Stimulated activated memory B cell treated with anti-CD40 and anti-IgM and Interleukin-4, amounts not matched to agents 10 μg/mL and 1 μg/mL and 100 μg/mL, for 72 hours (primary cell): ENCODE data around the gene EML1.

Experiments
- ATAC-seq: fragments of 150-1000 bp; cut with Tn5 transposase; 2 replicates; pipeline ENCODE4 v1.10.0; 2021
- H3K27ac Mint-ChIP-seq: one replicate; pipeline ENCODE4 v1.8.0; 2022; ENCODE audit warnings: mild to moderate bottlenecking, mixed read lengths
- H3K27me3 Mint-ChIP-seq: one replicate; pipeline ENCODE4 v1.8.0; 2022; ENCODE audit warnings: mixed read lengths
- H3K36me3 Mint-ChIP-seq: one replicate; pipeline ENCODE4 v1.8.0; 2022; ENCODE audit warnings: mixed read lengths
- H3K4me1 Mint-ChIP-seq: one replicate; pipeline ENCODE4 v1.8.0; 2022; ENCODE audit warnings: mixed read lengths
- H3K4me3 Mint-ChIP-seq: one replicate; pipeline ENCODE4 v1.8.0; 2022; ENCODE audit warnings: mild to moderate bottlenecking, moderate library complexity, mixed read lengths
- H3K9me3 Mint-ChIP-seq: one replicate; pipeline ENCODE4 v1.8.0; 2022; ENCODE audit warnings: mixed read lengths

The EML1 gene

DNA sequence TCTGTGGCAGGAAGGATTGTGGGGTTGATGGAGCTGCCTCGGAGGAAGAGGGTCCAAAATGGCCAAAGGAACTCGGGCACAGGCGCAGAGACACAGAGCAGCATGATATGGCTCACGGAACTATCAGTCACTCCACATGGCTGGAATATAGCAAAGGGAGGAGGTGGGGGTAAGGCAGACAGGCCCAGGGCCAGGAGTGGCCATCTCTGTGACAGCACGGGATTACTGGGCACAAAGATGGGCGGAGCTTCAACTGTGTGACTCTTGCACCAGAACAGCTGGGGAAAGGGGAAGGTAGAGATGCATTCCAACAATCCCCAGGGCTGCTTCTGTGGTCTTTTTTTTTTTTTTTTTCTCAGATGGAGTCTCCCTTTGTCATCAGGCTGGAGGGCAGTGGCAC, 24.8 kb upstream of the EML1 start:
- H3K4me3 Mint-ChIP-seq: no peak overlapping the region
- no peaks in the 10 kb centered on the region for H3K4me1 Mint-ChIP-seq
- no peaks in the 10 kb centered on the region for H3K36me3 Mint-ChIP-seq
- H3K27me3 Mint-ChIP-seq: peaks cover 8% of the 10 kb centered on the region
- H3K27ac Mint-ChIP-seq: no peak overlapping the region
- no peak for ATAC-seq
- peaks cover 6% of the 10 kb centered on the region for H3K9me3 Mint-ChIP-seq

DNA sequence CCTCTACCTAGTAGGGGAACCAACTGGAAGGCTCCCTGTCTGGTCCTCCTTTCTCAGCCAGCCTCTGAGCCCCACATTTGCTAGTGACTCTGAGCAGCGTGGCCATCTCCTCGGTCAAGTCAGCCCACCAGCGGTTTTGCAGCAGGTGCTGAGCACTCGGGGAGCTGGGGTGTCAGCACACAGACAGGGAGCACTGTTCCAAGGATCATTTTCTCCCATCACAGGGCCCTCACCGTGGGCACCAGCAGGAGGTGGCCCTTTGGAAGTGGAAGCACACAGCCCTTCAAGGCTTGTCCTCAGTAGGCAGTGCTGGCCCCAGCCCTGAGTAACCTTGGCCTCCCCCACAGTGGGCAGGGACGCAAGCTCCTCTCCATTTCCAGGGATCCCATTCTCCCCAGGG, 24.1 kb upstream of the EML1 start:
- no peak for ATAC-seq
- Mint-ChIP-seq H3K9me3 (peaks cover 6% of the 10 kb centered on the region), H3K27me3 (peaks cover 12% of the 10 kb centered on the region), H3K4me1 (no peaks in the 10 kb centered on the region), H3K36me3 (no peaks in the 10 kb centered on the region), H3K4me3 (no peak overlapping the region), H3K27ac (no peak overlapping the region)

DNA sequence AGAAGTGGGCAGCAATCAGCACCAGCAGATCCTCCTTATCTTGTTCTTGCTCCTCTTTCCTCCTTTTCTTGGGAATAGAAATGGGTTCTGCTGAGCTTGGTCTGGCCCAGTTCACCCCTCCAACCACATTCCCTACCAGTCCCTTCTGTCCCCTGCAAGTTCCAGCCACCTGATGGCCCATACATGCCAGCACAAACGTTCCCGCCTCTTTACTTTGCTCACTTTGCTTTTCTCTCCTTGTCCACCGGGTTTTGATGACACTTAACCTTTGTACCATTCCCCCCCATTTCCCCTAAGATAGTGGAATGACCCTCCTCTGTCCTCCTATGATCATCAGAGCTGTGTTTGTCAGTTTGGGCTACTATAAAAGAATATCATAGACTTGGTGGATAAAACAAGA, 23.4 kb upstream of the EML1 start:
- Mint-ChIP-seq H3K27me3 (peaks cover 19% of the 10 kb centered on the region), H3K9me3 (peaks cover 6% of the 10 kb centered on the region), H3K4me3 (no peak overlapping the region), H3K4me1 (no peaks in the 10 kb centered on the region), H3K27ac (no peak overlapping the region), H3K36me3 (no peaks in the 10 kb centered on the region)
- no peak for ATAC-seq

DNA sequence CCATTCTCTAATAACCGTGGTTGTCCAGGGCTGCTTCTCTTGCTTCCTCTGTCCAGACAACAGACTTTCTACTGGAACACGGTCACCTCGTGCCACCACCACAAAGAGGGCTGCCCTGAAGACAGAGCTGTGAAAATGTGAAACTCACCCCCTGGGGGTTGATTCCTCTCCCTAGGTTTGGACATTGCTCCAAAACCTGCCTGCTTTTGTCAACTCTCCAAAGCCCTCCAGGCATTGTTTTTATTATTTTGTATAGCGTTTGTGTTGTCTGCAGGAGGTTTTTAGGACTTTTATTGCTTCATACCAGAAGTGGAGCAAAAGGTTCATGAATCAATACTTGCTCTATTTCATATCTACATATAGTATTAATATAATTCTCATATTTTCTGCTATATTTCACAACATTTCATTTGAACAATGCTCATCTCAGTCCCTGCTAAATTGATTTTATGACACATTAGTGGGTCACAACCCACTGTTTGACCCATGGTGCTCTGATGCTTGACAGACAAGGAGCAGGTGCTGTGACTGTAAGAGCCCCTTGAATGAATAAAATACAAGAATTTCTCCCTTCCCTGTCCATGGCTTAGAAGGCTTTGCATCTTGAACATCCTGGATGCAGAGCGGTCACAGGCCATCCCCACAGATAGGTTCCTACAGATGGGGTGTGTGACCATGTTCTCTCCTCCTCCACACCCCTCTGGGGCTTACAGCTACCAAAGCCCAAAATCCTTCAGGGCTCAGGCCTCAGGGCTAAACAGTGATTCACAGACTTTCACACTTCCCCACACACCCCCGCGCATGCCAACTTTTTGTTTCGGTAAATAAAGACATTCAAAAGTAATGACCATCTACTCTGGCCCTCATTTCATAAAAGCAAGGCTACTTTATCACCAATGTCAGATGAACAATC, 20.6 kb upstream of the EML1 start:
- H3K27me3 Mint-ChIP-seq: peaks cover 27% of the 10 kb centered on the region
- peaks cover 6% of the 10 kb centered on the region for H3K9me3 Mint-ChIP-seq
- ATAC-seq: no peak
- H3K27ac Mint-ChIP-seq: no peak overlapping the region
- no peak overlapping the region for H3K4me3 Mint-ChIP-seq
- no peaks in the 10 kb centered on the region for H3K36me3 Mint-ChIP-seq
- no peaks in the 10 kb centered on the region for H3K4me1 Mint-ChIP-seq

DNA sequence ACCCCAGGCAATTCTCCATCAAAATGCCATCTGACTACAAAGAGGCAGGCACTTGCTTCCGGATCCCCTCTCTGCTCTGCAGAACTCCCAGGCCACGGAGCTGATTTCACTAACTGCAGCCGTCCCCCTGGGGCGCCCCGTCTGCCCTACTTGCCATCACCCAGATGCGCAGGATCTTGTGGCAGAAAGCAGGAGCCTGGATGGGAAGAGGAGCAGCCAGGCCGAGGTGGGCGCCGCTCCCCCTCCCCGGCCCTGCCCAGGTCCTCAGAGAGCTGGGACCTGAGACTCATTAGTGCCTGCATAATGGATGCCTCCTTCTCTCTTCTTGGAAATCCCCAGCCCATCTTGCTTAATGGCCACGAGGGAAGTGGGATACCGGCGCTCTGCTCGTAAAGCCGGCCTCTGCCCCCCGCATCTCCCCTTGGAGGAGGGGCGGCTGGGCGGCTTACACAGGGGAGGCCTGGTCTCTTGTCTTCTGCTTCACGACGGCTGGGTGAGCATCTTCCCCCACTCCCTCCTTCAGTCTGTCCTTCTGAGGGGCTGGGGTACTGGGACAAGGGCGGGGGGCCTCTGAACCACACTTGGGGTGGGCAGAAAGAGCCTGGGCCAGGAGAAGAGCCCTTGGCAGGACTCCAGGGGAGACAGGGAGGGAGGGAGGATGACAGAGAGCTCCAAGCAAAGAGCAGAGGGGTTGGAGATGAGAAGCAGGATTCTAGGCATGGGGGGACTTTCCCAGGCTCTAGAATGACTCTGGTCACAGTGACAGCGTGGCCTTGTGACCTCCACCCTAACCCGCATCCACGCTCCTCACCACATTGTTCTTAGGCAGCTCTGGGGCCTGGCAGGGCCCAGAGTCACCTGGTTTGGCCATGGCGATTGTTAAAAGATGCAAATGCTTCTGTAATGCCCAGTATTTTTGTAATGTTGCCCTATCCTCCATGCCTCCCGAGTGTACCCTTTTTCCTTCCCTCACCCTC, 19.4 kb upstream of the EML1 start:
- H3K4me1 Mint-ChIP-seq: no peaks in the 10 kb centered on the region
- no peak for ATAC-seq
- H3K27ac Mint-ChIP-seq: no peak overlapping the region
- peaks cover 14% of the 10 kb centered on the region for H3K9me3 Mint-ChIP-seq
- H3K4me3 Mint-ChIP-seq: no peak overlapping the region
- peaks cover 31% of the 10 kb centered on the region for H3K27me3 Mint-ChIP-seq
- no peaks in the 10 kb centered on the region for H3K36me3 Mint-ChIP-seq

DNA sequence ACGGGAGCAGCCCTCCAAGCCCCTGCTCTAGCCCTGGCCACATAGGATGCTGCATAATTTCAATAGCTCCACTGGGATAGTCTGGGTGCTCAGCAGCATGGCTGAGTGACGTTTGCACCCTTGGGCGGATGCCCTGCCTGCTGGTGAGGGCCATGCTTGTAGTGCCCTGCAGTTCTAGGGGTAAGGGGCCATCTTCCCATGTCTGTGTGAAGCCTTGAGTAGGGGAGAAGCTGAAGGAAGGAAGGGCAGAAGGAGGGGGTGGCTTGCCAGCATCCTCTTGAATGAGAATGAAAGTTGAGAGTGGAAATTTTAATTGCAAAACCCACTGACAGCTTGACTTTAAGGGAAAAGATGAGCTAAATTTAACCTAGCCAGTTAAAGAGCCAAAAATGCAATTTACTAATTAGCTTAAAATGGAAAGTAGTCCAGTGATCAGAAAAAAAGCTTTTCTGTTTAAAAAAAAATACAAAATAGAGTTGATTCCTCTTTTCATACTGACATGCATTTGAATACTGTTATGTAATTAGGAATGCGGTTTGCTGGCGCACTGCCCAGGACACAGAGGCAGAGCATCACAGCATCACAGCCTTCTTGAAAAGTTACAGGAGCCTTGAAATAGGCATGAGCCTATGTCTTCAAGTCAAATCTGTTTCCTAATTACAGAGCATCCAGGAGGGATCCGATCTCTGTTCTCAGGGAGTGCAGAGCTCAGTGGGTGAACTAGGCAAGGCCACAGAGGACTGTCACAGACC, 18.5 kb upstream of the EML1 start:
- no peaks in the 10 kb centered on the region for H3K36me3 Mint-ChIP-seq
- no peak for ATAC-seq
- no peaks in the 10 kb centered on the region for H3K4me1 Mint-ChIP-seq
- no peak overlapping the region for H3K27ac Mint-ChIP-seq
- peaks cover 22% of the 10 kb centered on the region for H3K9me3 Mint-ChIP-seq
- H3K4me3 Mint-ChIP-seq: no peak overlapping the region
- peaks cover 37% of the 10 kb centered on the region for H3K27me3 Mint-ChIP-seq

DNA sequence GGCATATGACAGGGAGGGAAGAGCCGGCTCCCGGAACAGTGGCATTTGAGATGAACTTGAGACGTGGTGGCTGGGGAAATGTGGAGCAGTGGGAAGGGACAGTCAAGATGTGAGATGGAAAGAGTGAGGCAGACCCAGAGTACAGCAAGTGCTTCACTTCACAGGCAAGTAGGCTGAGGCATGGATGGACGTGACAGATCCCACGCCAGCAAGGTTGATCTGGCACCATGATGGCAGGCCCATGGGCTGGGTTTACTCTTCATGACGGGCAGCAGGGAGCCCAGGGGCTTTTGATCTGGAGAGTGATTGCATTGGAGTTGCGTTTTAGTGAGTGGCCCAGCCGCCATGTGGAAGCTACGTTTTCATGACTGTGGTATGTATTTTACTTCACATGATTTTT, 17.9 kb upstream of the EML1 start:
- no peak overlapping the region for H3K4me3 Mint-ChIP-seq
- H3K27me3 Mint-ChIP-seq: peaks cover 37% of the 10 kb centered on the region
- H3K4me1 Mint-ChIP-seq: no peaks in the 10 kb centered on the region
- ATAC-seq: no peak
- no peaks in the 10 kb centered on the region for H3K36me3 Mint-ChIP-seq
- H3K27ac Mint-ChIP-seq: no peak overlapping the region
- H3K9me3 Mint-ChIP-seq: peaks cover 19% of the 10 kb centered on the region

DNA sequence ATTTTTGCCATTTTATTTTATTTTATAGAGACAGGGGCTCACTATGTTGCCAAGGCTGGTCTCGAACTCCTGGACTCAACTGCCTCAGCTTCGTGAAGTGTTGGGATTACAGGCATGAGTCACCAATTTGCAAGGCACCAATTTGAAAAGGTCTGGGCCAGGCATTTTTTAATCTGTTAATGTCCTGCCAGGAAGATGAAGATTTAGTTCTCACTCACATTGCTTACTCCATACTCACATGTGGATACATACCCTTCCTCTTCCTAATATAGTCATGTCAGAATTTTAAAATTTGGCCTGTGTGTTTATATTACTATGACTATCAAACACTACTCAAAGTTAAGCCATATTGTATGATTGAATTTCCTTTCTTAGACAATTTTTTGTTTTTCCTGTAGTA, 15.3 kb upstream of the EML1 start:
- no peak for ATAC-seq
- Mint-ChIP-seq H3K27me3 (peaks cover 53% of the 10 kb centered on the region), H3K9me3 (peaks cover 24% of the 10 kb centered on the region), H3K4me3 (no peak overlapping the region), H3K27ac (no peak overlapping the region), H3K36me3 (no peaks in the 10 kb centered on the region), H3K4me1 (no peaks in the 10 kb centered on the region)

DNA sequence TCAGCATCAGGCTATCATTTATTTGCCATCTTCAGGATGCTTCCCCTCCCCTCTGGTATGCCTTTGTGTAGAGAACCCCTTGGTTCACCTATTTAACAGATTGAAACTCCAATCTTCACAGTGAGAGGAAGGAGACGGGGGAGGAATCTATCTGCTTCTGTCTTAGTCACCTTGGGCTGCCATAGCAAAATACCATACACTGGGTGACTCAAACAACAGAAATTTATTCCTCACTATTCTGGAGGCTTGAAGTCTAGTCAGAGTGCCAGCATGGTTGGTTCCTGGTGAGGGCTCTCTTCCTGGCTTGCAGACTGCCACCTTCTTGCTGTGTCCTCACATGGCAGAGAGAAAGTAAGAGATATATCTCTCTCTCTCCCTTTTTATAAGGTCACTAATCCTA, 13.5 kb upstream of the EML1 start:
- Mint-ChIP-seq H3K36me3 (no peaks in the 10 kb centered on the region), H3K9me3 (peaks cover 24% of the 10 kb centered on the region), H3K27me3 (peaks cover 42% of the 10 kb centered on the region), H3K4me3 (no peak overlapping the region), H3K4me1 (no peaks in the 10 kb centered on the region), H3K27ac (no peak overlapping the region)
- no peak for ATAC-seq

DNA sequence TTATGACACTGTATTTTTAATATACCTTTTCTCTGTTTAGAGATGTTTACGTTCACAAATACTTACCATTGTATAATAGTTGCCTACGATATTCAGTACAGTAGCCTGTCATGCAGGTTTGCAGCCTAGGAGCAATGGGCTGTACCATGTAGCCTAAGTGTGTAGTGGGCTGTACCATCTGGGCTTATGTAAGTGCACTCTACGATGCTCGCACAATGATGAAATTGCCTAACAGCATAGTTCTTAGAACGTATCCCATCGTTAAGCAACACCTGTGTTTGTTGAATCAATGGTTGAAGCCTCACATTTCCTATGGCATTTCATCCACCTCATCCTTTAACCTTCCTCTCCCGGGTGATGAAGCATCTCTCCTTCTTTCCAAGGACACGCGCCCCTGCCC, 12.5 kb upstream of the EML1 start:
- Mint-ChIP-seq H3K4me1 (no peaks in the 10 kb centered on the region), H3K4me3 (no peak overlapping the region), H3K27me3 (peaks cover 32% of the 10 kb centered on the region), H3K36me3 (no peaks in the 10 kb centered on the region), H3K27ac (no peak overlapping the region), H3K9me3 (peaks cover 24% of the 10 kb centered on the region)
- ATAC-seq: no peak

DNA sequence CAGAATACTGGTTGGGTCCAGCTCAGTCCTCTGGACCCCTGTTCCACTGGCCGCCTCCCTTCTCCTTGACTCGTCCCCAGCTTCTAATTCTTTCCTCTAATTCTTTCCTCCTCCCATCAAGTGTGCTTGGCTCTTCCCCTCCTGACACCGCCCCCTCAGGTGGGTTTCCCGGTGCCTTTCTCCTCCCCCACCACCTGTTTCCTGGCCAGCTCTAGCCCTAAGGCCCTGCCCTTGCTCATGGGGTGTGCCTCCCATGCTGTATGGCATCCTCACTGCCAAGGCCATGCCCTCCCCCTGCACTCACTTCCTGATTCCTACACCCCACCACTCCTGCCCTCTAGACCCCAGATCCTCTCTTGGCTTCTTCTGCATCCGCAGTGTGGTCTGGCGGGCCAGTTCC, 12.1 kb upstream of the EML1 start:
- no peak overlapping the region for H3K27ac Mint-ChIP-seq
- no peaks in the 10 kb centered on the region for H3K36me3 Mint-ChIP-seq
- H3K4me3 Mint-ChIP-seq: no peak overlapping the region
- H3K9me3 Mint-ChIP-seq: peaks cover 24% of the 10 kb centered on the region
- peaks cover 32% of the 10 kb centered on the region for H3K27me3 Mint-ChIP-seq
- H3K4me1 Mint-ChIP-seq: no peaks in the 10 kb centered on the region
- no peak for ATAC-seq

DNA sequence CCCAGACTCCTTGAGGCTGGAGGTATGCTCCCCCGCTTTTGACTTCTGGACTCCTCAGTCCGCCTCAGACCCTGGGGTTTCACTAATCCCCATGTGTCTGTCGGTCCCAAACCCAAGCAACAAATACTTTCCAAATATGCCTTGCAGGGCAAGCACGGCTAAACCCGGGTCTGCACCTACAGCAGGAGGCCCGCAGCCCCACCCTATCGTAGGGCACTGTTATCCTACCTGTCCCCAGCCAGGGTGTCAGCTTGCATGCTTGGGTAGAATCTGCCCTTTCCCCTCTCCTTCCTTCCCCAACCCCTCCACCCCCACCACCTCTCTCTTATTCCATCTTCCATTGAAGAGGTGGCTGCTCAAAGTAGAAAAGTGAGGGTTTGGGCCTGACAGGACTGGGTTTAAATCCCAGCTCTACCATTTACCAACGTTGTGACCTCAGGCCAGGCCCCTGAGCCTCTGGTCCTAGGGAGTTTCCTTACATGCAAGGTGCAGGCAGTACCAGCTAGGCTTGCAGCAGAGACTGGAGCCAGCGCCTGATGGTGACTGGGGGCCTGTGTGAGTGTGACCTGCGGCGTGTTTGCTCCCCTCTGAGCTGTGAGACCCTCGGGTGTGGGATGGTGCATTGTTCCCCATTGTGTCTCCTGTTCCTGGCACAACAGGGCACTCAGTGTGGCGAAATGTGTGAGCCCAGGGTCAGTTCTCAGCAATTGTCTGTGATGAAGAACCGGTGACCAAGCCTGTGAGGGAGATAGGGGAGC, 11.2 kb upstream of the EML1 start:
- H3K27ac Mint-ChIP-seq: no peak overlapping the region
- no peak overlapping the region for H3K4me3 Mint-ChIP-seq
- peaks cover 24% of the 10 kb centered on the region for H3K9me3 Mint-ChIP-seq
- no peak for ATAC-seq
- peaks cover 32% of the 10 kb centered on the region for H3K27me3 Mint-ChIP-seq
- H3K36me3 Mint-ChIP-seq: no peaks in the 10 kb centered on the region
- no peaks in the 10 kb centered on the region for H3K4me1 Mint-ChIP-seq

DNA sequence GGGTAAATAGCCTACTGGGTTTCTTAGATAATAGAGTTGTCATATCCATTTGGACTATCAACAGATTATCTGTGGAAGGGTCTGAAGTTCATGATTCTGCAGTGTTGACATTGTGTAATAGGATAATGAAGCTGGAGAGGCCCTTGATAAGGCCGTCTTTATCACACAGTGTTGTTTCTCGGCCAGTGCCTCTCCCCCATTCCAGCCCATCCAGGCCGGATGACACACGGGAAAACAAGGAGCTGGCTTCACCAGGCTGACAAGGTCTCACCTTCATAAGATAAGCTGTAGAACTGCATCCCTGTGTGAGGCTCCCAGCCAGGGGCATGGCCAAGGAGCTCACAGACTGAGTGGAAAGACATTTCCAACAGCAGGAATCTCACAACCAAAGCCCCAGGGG, 8.7 kb upstream of the EML1 start:
- ATAC-seq: no peak
- Mint-ChIP-seq H3K4me3 (no peak overlapping the region), H3K36me3 (no peaks in the 10 kb centered on the region), H3K4me1 (no peaks in the 10 kb centered on the region), H3K9me3 (peaks cover 8% of the 10 kb centered on the region), H3K27me3 (peaks cover 23% of the 10 kb centered on the region), H3K27ac (no peak overlapping the region)

DNA sequence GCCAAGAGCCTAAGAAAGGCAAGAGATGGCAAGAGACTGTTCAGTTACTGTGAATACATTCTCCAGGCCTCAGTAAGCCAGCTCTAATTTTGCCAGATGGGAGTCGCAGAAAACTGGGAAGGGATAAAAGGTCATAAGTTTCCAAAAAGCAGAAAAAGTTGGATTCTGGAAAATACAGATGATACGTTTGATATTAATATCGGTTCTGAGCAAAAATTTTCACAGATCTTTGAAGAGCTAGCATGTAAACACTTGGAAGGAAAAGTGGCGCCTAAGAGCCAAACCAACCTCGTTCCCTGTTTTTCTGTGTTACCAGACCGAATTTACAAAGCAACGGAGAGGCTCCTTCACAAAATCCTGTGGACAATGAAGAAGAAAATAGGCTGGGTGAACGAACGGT, 7.8 kb upstream of the EML1 start:
- no peak overlapping the region for H3K27ac Mint-ChIP-seq
- no peak for ATAC-seq

More for the DNA sequence above, 7.8 kb upstream of the EML1 start:
- Mint-ChIP-seq H3K9me3 (peaks cover 7% of the 10 kb centered on the region), H3K27me3 (peaks cover 23% of the 10 kb centered on the region), H3K36me3 (no peaks in the 10 kb centered on the region), H3K4me1 (no peaks in the 10 kb centered on the region), H3K4me3 (no peak overlapping the region)
